Keratinocyte (primary cell): ENCODE results near the gene MGLL. TPM values are rescaled to one million over a fixed set of nuclear protein-coding genes. Genes with fewer than 3 reads are reported as not detected.

Source experiments
- DNase-seq: peaks from one replicate; pipeline ENCODE4 v3.0.0-alpha.2; 2011; ENCODE audit warnings: low read depth, missing footprints, low spot score
- FAIRE-seq: peaks from 2 replicates; lab custom pipeline; 2011; peaks lifted over from hg19 to GRCh38; lab: Jason Lieb, UNC
- H2AFZ ChIP-seq: 2 replicates; pipeline ENCODE4 v1.6.0; 2012; ENCODE audit warnings: low read length, control low read depth, inconsistent platforms; ENCODE audit not compliant: control insufficient read depth
- H3K27ac ChIP-seq: 2 replicates; pipeline ENCODE4 v1.5.1; 2011; ENCODE audit warnings: low read length; ENCODE audit not compliant: control insufficient read depth, insufficient read depth
- H3K27me3 ChIP-seq: 3 replicates; pipeline ENCODE4 v1.6.0; 2011; ENCODE audit warnings: low read length; ENCODE audit not compliant: control insufficient read depth, insufficient read depth; ENCODE audit errors: extremely low read depth
- H3K36me3 ChIP-seq, 2 experiments: 2 replicates in 1 of 2; 3 replicates in 1 of 2; pipeline ENCODE4 v1.5.1; 2011; ENCODE audit warnings: low read length in 2 of 2, mild to moderate bottlenecking in 1 of 2; ENCODE audit not compliant: control insufficient read depth in 2 of 2, insufficient read depth in 2 of 2; ENCODE audit errors: extremely low read depth in 1 of 2
- H3K4me1 ChIP-seq: 3 replicates; pipeline ENCODE4 v1.5.1; 2011; ENCODE audit warnings: low read length; ENCODE audit not compliant: control insufficient read depth, insufficient read depth; ENCODE audit errors: extremely low read depth
- H3K4me2 ChIP-seq: 3 replicates; pipeline ENCODE4 v1.6.0; 2011; ENCODE audit warnings: low read depth, low read length; ENCODE audit not compliant: control insufficient read depth, insufficient read depth; ENCODE audit errors: extremely low read depth
- H3K4me3 ChIP-seq, 3 experiments: fragments of 200-600 bp in 1 of 3; sonication (generic) in 1 of 3; 2 replicates in 2 of 3; 3 replicates in 1 of 3; pipeline ENCODE4 v1.5.1; 2011 to 2016; ENCODE audit warnings: low read length in 3 of 3, mild to moderate bottlenecking in 3 of 3, control low read depth in 2 of 3, inconsistent platforms in 1 of 3, low read depth in 1 of 3, mixed read lengths in 1 of 3, mixed run types in 1 of 3, moderate library complexity in 1 of 3; ENCODE audit not compliant: control insufficient read depth in 2 of 3, insufficient read depth in 2 of 3; ENCODE audit errors: extremely low read depth in 1 of 3
- H3K79me2 ChIP-seq: 2 replicates; pipeline ENCODE4 v1.6.0; 2012; ENCODE audit warnings: low read length; ENCODE audit not compliant: control insufficient read depth, insufficient read depth
- H3K9ac ChIP-seq: 3 replicates; pipeline ENCODE4 v1.6.0; 2011; ENCODE audit warnings: low read length; ENCODE audit not compliant: control insufficient read depth, insufficient read depth; ENCODE audit errors: extremely low read depth
- H3K9me1 ChIP-seq: 3 replicates; pipeline ENCODE4 v1.6.0; 2011; ENCODE audit warnings: low read length; ENCODE audit not compliant: control insufficient read depth, insufficient read depth; ENCODE audit errors: extremely low read depth
- H3K9me3 ChIP-seq: 2 replicates; pipeline ENCODE4 v1.5.1; 2012; ENCODE audit warnings: low read depth, low read length; ENCODE audit not compliant: control insufficient read depth
- H4K20me1 ChIP-seq: 3 replicates; pipeline ENCODE4 v1.6.0; 2011; ENCODE audit warnings: low read length; ENCODE audit not compliant: control insufficient read depth, insufficient read depth; ENCODE audit errors: extremely low read depth
- EZH2 ChIP-seq: IDR thresholded peaks from one replicate; pipeline ENCODE4 v1.6.1; 2012; ENCODE audit warnings: inconsistent platforms, mild to moderate bottlenecking, low read length, moderate library complexity
- dilution Hi-C: fragments of 300-500 bp; cut with MboI; formaldehyde crosslinking; loops from one replicate; pipeline ENCODE4 v1.7.0; 2020; ENCODE audit warnings: low sequenced_read_pairs; ENCODE audit not compliant: extremely low pct_ligation_motif_present
- polyA plus RNA-seq, 5 experiments: library from polyadenylated mRNA; depleted of rRNA in 3 of 5; stranded (reverse) in 3 of 5; stranded (forward) in 1 of 5; unstranded in 1 of 5; fragments of >200 nt; gene quantifications; 1 replicate in 1 of 5; 2 replicates in 3 of 5; 3 replicates in 1 of 5; pipeline versions ENCODE4 v1.2.1 to v1.2.3, GENCODE V29; 2011 to 2012; ENCODE audit warnings: missing spikeins in 2 of 5, low read depth in 1 of 5, low replicate concordance in 1 of 5
- TF ChIP-seq, protein P1 (sequence below), 3 experiments: IDR thresholded peaks in 1 of 3; conservative IDR thresholded peaks in 1 of 3; optimal IDR thresholded peaks in 1 of 3; 2 replicates in 2 of 3; 3 replicates in 1 of 3; pipeline versions ENCODE3 to v1.5.1; 2011; ENCODE audit warnings: low read length in 3 of 3, mild to moderate bottlenecking in 3 of 3, moderate library complexity in 2 of 3, control low read depth in 1 of 3, inconsistent platforms in 1 of 3; ENCODE audit not compliant: insufficient read depth in 2 of 3; ENCODE audit errors: extremely low read depth in 1 of 3

Gene MGLL
- polyA plus RNA-seq, 1 donor (not counting 4 experiments of a cell fraction or from before 2014, with no cell fraction given), result 17.8 TPM

DNA sequence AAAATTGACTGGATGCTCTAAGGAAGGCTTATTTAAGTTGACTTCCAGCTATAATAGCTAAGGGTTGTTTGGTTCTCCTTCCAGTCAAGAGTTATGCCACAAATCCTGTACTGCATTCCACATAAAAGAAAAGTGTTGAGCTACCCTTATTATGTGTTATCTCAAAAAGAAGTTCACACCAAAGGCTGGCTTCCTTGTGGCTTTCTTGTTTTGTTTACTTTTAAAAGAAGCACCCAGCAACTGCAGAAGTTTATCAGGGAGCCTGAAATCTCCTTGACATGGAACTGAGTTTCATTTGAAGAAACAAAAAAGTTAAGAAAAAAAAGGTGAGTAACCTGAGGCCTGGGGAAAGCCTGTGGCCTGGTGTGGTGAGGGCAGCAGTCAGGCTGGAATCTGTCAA is 10.2 kb downstream of the MGLL start:
- no peak overlapping the region for H3K27ac ChIP-seq
- no peaks in the 10 kb centered on the region for H3K9me3 ChIP-seq
- H3K79me2 ChIP-seq, result peaks cover 4% of the 10 kb centered on the region
- H3K4me3 ChIP-seq, result no peak overlapping the region
- FAIRE-seq (no peak), DNase-seq (no peak)
- no peak overlapping the region for H3K9ac ChIP-seq
- no peaks in the 10 kb centered on the region for H3K9me1 ChIP-seq
- H2AFZ ChIP-seq, result no peak overlapping the region
- TF ChIP-seq EZH2, result no peak
- TF ChIP-seq, protein P1, sequence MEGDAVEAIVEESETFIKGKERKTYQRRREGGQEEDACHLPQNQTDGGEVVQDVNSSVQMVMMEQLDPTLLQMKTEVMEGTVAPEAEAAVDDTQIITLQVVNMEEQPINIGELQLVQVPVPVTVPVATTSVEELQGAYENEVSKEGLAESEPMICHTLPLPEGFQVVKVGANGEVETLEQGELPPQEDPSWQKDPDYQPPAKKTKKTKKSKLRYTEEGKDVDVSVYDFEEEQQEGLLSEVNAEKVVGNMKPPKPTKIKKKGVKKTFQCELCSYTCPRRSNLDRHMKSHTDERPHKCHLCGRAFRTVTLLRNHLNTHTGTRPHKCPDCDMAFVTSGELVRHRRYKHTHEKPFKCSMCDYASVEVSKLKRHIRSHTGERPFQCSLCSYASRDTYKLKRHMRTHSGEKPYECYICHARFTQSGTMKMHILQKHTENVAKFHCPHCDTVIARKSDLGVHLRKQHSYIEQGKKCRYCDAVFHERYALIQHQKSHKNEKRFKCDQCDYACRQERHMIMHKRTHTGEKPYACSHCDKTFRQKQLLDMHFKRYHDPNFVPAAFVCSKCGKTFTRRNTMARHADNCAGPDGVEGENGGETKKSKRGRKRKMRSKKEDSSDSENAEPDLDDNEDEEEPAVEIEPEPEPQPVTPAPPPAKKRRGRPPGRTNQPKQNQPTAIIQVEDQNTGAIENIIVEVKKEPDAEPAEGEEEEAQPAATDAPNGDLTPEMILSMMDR (optimal IDR thresholded peaks at IDR 0.05 in 1 of 3, IDR thresholded peaks at IDR 0.05 in 1 of 3, conservative IDR thresholded peaks at IDR 0.05 in 1 of 3; ENCODE audit: extremely low read depth in 1 of 3, insufficient read depth in 2 of 3, low read length in 3 of 3), result no peak
- H3K4me2 ChIP-seq, result no peak overlapping the region
- no peaks in the 10 kb centered on the region for H4K20me1 ChIP-seq
- dilution Hi-C loops, result no loop called here
- peaks cover 8 to 27% of the 10 kb centered on the region in 2 experiments for H3K36me3 ChIP-seq
- peaks cover 11% of the 10 kb centered on the region for H3K4me1 ChIP-seq
- no peaks in the 10 kb centered on the region for H3K27me3 ChIP-seq

GRCh38 chr3:127811717-127812116 is 10.6 kb downstream of the MGLL start:
- H3K4me1 ChIP-seq, result peaks cover 8% of the 10 kb centered on the region
- H3K4me3 ChIP-seq, result no peak overlapping the region
- DNase-seq (no peak), FAIRE-seq (no peak)
- H3K36me3 ChIP-seq, result peaks cover 8 to 23% of the 10 kb centered on the region in 2 experiments
- peaks cover 1% of the 10 kb centered on the region for H3K79me2 ChIP-seq
- H3K9ac ChIP-seq, result no peak overlapping the region
- dilution Hi-C loops, result no loop called here
- no peak for TF ChIP-seq EZH2
- TF ChIP-seq, protein P1 (optimal IDR thresholded peaks at IDR 0.05 in 1 of 3, IDR thresholded peaks at IDR 0.05 in 1 of 3, conservative IDR thresholded peaks at IDR 0.05 in 1 of 3; ENCODE audit: extremely low read depth in 1 of 3, insufficient read depth in 2 of 3, low read length in 3 of 3), result no peak
- no peaks in the 10 kb centered on the region for H3K9me1 ChIP-seq
- H3K4me2 ChIP-seq, result no peak overlapping the region
- no peaks in the 10 kb centered on the region for H4K20me1 ChIP-seq
- no peak overlapping the region for H3K27ac ChIP-seq
- H2AFZ ChIP-seq, result no peak overlapping the region
- no peaks in the 10 kb centered on the region for H3K9me3 ChIP-seq
- no peaks in the 10 kb centered on the region for H3K27me3 ChIP-seq
